GM21786 (cell line): Measurements from ENCODE around the gene COL23A1.

Experiments
- ATAC-seq: cut with Tn5 transposase; IDR thresholded peaks from one replicate; pipeline ENCODE4 v1.9.1; 2021; ENCODE audit not compliant: unreplicated experiment

The COL23A1 gene

GRCh38 chr5:178291969-178292825, 298.0 kb downstream of the COL23A1 start:
- no peak for ATAC-seq

GRCh38 chr5:178291161-178291561, 299.0 kb downstream of the COL23A1 start:
- ATAC-seq, result no peak

- ATAC-seq, result no peak
Observed at GRCh38 chr5:178290376-178290775, 299.8 kb downstream of the COL23A1 start.

- ATAC-seq, result no peak
Observed at GRCh38 chr5:178289438-178289837, 300.8 kb downstream of the COL23A1 start.

- ATAC-seq, result no peak
Observed at GRCh38 chr5:178288401-178289368, 301.5 kb downstream of the COL23A1 start.

- ATAC-seq, result no peak
Observed at GRCh38 chr5:178287791-178288105, 302.4 kb downstream of the COL23A1 start.

- no peak for ATAC-seq
Observed at GRCh38 chr5:178287091-178287790, 303.0 kb downstream of the COL23A1 start.

- no peak for ATAC-seq
Observed at GRCh38 chr5:178286226-178287090, 303.7 kb downstream of the COL23A1 start.

GRCh38 chr5:178285399-178286225, 304.6 kb downstream of the COL23A1 start:
- no peak for ATAC-seq

- ATAC-seq, result no peak
Observed at GRCh38 chr5:178284996-178285395, 305.2 kb downstream of the COL23A1 start.

- no peak for ATAC-seq
Observed at GRCh38 chr5:178284093-178284675, 306.0 kb downstream of the COL23A1 start.

GRCh38 chr5:178283520-178283919, 306.7 kb downstream of the COL23A1 start:
- no peak for ATAC-seq

GRCh38 chr5:178282391-178282790, 307.8 kb downstream of the COL23A1 start:
- ATAC-seq, result no peak

- no peak for ATAC-seq
Observed at GRCh38 chr5:178281331-178281730, 308.9 kb downstream of the COL23A1 start.

- ATAC-seq, result no peak
Observed at GRCh38 chr5:178280631-178281030, 309.6 kb downstream of the COL23A1 start.

GRCh38 chr5:178279723-178280438, 310.3 kb downstream of the COL23A1 start:
- ATAC-seq, result no peak

GRCh38 chr5:178279026-178279722, 311.0 kb downstream of the COL23A1 start:
- ATAC-seq, result no peak
